ENCODE measurements around the gene CKB.

GRCh38 chr14:103561381-103562178 is 39.0 kb upstream of the CKB start:
- TF ChIP-seq CTCF (IDR thresholded peaks at IDR 0.05) (no peak), POLR2AphosphoS5 (IDR thresholded peaks at IDR 0.05) (no peak)
